ENCODE measurements around the gene TBCD. TPM values are rescaled to one million over a fixed set of nuclear protein-coding genes. Genes with fewer than 3 reads are reported as not detected.

The TBCD gene
- polyA plus RNA-seq, 2 of the 4 experiments (the other 2 are of a cell fraction), result 33.5 to 49.1 TPM

- ChIA-PET POLR2A (no interaction called here), CTCF (interaction anchor here (1.5 kb wide), 1 partner anchor 9 kb away, joined by 4 read pairs; no protein-coding TSS in a partner anchor)
- TF ChIP-seq HOXB13 (CRISPR knock-in tag; IDR thresholded peaks at IDR 0.05; ENCODE audit: low read depth) (no peak), TP53 (CRISPR knock-in tag; IDR thresholded peaks at IDR 0.05) (no peak), NPAS2 (CRISPR knock-in tag; IDR thresholded peaks at IDR 0.05; ENCODE audit: borderline replicate concordance) (no peak), ZSCAN20 (CRISPR knock-in tag; IDR thresholded peaks at IDR 0.05) (no peak)
- H3K9me3 ChIP-seq, result no peaks in the 10 kb centered on the region
- no peak for ATAC-seq
- no peak overlapping the region for H3K4me2 ChIP-seq
- no peak for DNase-seq (ENCODE audit: low read depth in 1 of 2, low spot score in 1 of 2)
- H3K4me3 ChIP-seq, result no peak overlapping the region
- no peak for FAIRE-seq
- no peak overlapping the region for H3K27ac ChIP-seq
- 92% methylated on average over 19 of the region's 19 CpGs for WGBS (ENCODE audit: missing lambda C conversion rate)
- 0 out of 3 replicates have a peak, but pooled peaks cover 5% of the 10 kb centered on the region for H3K4me1 ChIP-seq
Observed at GRCh38 chr17:82918508-82918907, 166.6 kb downstream of the TBCD start.

- no peak overlapping the region for H3K4me3 ChIP-seq
- CTCF ChIA-PET, result interaction anchor here (0.8 kb wide), 1 partner anchor 12 kb away, joined by 4 read pairs; no protein-coding TSS in a partner anchor
- H3K4me2 ChIP-seq, result no peak overlapping the region
- TF ChIP-seq SREBF2 (IDR thresholded peaks at IDR 0.05) (no peak), CHD2 (IDR thresholded peaks at IDR 0.05; ENCODE audit: low read length, partially characterized antibody) (no peak), HMGXB4 (CRISPR knock-in tag; IDR thresholded peaks at IDR 0.05; ENCODE audit: borderline replicate concordance) (no peak), POLR2A (IDR thresholded peaks at IDR 0.05; ENCODE audit: low read length) (no peak), RCOR1 (IDR thresholded peaks at IDR 0.05; ENCODE audit: low read depth, low read length) (no peak), RAD21 (conservative IDR thresholded peaks at IDR 0.05 in 1 of 2, IDR thresholded peaks at IDR 0.05 in 1 of 2) (no peak), GATA3 (IDR thresholded peaks at IDR 0.05; ENCODE audit: borderline replicate concordance) (no peak), ZFP36 (IDR thresholded peaks at IDR 0.05; ENCODE audit: borderline replicate concordance, partially characterized antibody) (no peak), RARB (CRISPR knock-in tag; IDR thresholded peaks at IDR 0.05) (no peak), NPAS2 (CRISPR knock-in tag; IDR thresholded peaks at IDR 0.05; ENCODE audit: borderline replicate concordance) (no peak)
- POLR2A ChIA-PET, result no interaction called here
- DNase-seq (ENCODE audit: low read depth in 1 of 2, low spot score in 1 of 2) (no peak), ATAC-seq (no peak), FAIRE-seq (no peak)
- H3K9me3 ChIP-seq, result no peaks in the 10 kb centered on the region
- WGBS (ENCODE audit: missing lambda C conversion rate), result 86% methylated on average over 15 of the region's 15 CpGs
- no peak overlapping the region for H3K27ac ChIP-seq
- H3K4me1 ChIP-seq, result 0 out of 3 replicates have a peak, but pooled peaks cover 5% of the 10 kb centered on the region
Observed at GRCh38 chr17:82920150-82920549, 168.3 kb downstream of the TBCD start.

- no peak overlapping the region for H3K4me2 ChIP-seq
- no peak overlapping the region for H3K4me3 ChIP-seq
- FAIRE-seq (no peak), DNase-seq (ENCODE audit: low read depth in 1 of 2, low spot score in 1 of 2) (no peak), ATAC-seq (no peak)
- no peak overlapping the region for H3K27ac ChIP-seq
- CTCF ChIA-PET, result interaction anchor here (0.9 to 1.0 kb wide), 3 partner anchors 10 to 139 kb away, joined by 3 to 4 read pairs (median 3); no protein-coding TSS in a partner anchor
- 84% methylated on average over 15 of the region's 16 CpGs for WGBS (ENCODE audit: missing lambda C conversion rate)
- 0 out of 3 replicates have a peak, but pooled peaks cover 5% of the 10 kb centered on the region for H3K4me1 ChIP-seq
- POLR2A ChIA-PET, result no interaction called here
- TF ChIP-seq SMC3 (IDR thresholded peaks at IDR 0.05) (no peak), CBX8 (IDR thresholded peaks at IDR 0.05) (no peak), E2F6 (IDR thresholded peaks at IDR 0.05; ENCODE audit: borderline replicate concordance, low read depth) (no peak)
- H3K9me3 ChIP-seq, result no peaks in the 10 kb centered on the region
Observed at GRCh38 chr17:82920715-82921114, 168.8 kb downstream of the TBCD start.

GRCh38 chr17:82921426-82921825 is 169.6 kb downstream of the TBCD start:
- POLR2A ChIA-PET, result no interaction called here
- H3K4me2 ChIP-seq, result no peak overlapping the region
- no peak for DNase-seq (ENCODE audit: low read depth in 1 of 2, low spot score in 1 of 2)
- CTCF ChIA-PET, result interaction anchor here (0.9 to 1.0 kb wide), 3 partner anchors 11 to 140 kb away, joined by 3 to 4 read pairs (median 3); no protein-coding TSS in a partner anchor
- no peak overlapping the region for H3K4me3 ChIP-seq
- 0 out of 3 replicates have a peak, but pooled peaks cover 5% of the 10 kb centered on the region for H3K4me1 ChIP-seq
- FAIRE-seq, result no peak
- no peak for ATAC-seq
- no peak overlapping the region for H3K27ac ChIP-seq
- no peaks in the 10 kb centered on the region for H3K9me3 ChIP-seq
- no peak for TF ChIP-seq ZSCAN20 (CRISPR knock-in tag; IDR thresholded peaks at IDR 0.05)
- no peak for TF ChIP-seq CHD4 (IDR thresholded peaks at IDR 0.05; ENCODE audit: borderline replicate concordance)
- TF ChIP-seq EHMT2 (IDR thresholded peaks at IDR 0.05; ENCODE audit: low read depth), result no peak
- no peak for TF ChIP-seq HEYL (CRISPR knock-in tag; IDR thresholded peaks at IDR 0.05)
- TF ChIP-seq PHF8 (IDR thresholded peaks at IDR 0.05; ENCODE audit: borderline replicate concordance, low read depth), result no peak
- no peak for TF ChIP-seq GATA3 (IDR thresholded peaks at IDR 0.05; ENCODE audit: borderline replicate concordance)
- 86% methylated on average over 13 of the region's 13 CpGs for WGBS (ENCODE audit: missing lambda C conversion rate)
